M059J (cell line): ENCODE data around the gene CREB3L1. TPM values are rescaled to one million over a fixed set of nuclear protein-coding genes. Genes with fewer than 3 reads are reported as not detected.
A peak's percentile ranks its signal among the peaks of the same experiment; 100 is the strongest.

Experiments
- DNase-seq: peaks from one replicate; pipeline ENCODE4 v3.0.0-alpha.2; 2012; ENCODE audit warnings: low read depth
- total RNA-seq: library from RNA; depleted of rRNA; stranded (reverse); fragments of >200 nt; shearing (Covaris generic); gene quantifications from 2 replicates; pipeline ENCODE4 v1.2.3, GENCODE V29; 2014; rRNA removed

The CREB3L1 gene
- total RNA-seq, 1 experiment from 2014 or later = 70.3 TPM

GRCh38 chr11:46363455-46364005 is 86.1 kb downstream of the CREB3L1 start:
- peak; percentile 96 for DNase-seq

DNA sequence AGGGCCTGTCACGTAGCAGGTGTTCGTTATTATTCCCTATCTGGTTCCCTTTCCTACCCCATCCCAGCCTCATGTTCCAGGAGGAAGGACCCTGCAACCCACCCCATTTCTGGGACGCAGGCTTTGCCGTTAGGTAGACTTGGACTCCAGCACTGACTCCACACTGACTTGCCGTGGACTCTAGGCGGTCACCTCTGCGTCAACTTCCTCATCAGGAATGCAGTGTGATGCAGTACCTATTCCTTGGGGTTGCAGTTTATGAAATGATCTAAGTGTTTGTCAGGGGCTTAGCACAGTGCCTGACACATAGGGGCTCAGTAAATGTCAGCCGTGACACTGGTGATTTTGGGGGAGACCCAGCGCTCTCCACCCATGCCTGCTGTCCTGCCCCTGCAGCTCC is 86.6 kb downstream of the CREB3L1 start:
- peak; percentile 30 for DNase-seq

- DNase-seq = no peak
Measured at GRCh38 chr11:46364791-46365190, 87.3 kb downstream of the CREB3L1 start.

- no peak for DNase-seq
Measured at GRCh38 chr11:46366260-46366659, 88.8 kb downstream of the CREB3L1 start.

GRCh38 chr11:46366661-46367161 is 89.2 kb downstream of the CREB3L1 start:
- no peak for DNase-seq

DNA sequence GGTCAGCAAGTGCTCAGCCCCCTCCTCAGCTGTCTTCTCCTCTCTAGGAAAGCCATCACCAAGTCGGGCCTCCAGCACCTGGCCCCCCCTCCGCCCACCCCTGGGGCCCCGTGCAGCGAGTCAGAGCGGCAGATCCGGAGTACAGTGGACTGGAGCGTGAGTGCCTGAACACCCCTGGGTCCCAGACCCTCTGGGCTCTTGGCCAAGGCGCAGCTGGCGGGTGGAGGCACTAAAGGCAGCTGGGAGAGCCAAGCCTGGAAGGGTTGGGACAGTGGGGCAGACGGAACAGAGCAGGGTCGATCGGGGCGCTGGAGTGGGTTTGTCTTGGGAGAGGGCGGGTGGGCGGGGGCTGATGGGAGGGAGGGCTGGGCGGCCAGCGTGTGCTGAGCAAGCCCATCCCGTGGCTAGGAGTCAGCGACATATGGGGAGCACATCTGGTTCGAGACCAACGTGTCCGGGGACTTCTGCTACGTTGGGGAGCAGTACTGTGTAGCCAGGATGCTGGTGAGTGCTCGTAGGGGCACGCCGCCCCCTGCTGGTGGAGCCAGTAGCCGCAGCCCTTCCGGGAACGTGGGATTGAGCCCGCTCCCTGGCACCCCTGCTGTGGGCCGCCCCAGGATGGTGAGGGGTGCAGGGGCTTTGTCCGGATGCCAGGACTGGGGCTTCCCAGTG is 89.9 kb downstream of the CREB3L1 start:
- peak; percentile 37 for DNase-seq

DNA sequence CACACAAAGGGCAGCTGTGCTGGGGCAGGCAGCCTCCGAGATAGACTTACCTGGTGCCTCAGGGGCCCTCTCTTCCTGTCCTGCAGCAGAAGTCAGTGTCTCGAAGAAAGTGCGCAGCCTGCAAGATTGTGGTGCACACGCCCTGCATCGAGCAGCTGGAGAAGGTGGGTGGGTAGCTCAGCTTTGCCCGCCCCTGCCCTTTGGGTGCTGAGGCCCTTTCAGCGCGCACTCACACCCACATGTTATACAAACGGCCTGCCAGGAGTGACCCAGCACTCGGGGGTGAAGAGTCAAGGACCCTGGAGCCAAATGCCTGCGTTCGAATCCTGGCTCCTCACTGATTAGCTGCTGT is 90.4 kb downstream of the CREB3L1 start:
- DNase-seq = no peak

- peak; percentile 82 for DNase-seq
Measured at GRCh38 chr11:46369458-46370152, 92.1 kb downstream of the CREB3L1 start.

DNA sequence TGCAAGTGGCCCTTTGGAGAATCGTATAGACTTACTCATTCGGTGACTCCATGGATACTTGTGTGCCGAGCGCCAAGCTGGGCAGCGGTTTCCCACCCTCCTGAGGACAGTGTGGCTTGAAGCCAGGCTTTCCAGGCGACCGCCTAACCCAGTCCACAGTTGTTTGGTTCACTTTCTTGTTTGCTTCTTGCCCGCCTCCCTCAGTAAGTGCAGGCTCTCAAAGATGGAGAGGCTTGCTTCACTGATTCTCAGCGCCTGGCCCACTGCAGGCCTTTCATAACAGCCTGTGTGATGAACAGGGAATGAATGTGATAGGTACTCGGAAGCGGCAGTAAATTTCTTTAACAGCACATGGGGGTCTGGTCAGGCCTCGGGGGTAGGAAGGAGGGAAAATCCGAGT is 92.8 kb downstream of the CREB3L1 start:
- DNase-seq = no peak

Other genes with a start within 250 kb of the CREB3L1 start
- 10.6 and 19.7 TPM in 2 replicates for gene PHF21A, start 156.2 kb upstream of the CREB3L1 start, total RNA-seq
- gene DGKZ, start 69.8 kb downstream of the CREB3L1 start, total RNA-seq = 38.4 and 73.4 TPM in 2 replicates
- 543 and 581 TPM in 2 replicates for gene MDK, start 104.0 kb downstream of the CREB3L1 start, total RNA-seq
- gene CHRM4, start 114.1 kb downstream of the CREB3L1 start, total RNA-seq = 0.49 TPM in 1 of 2 replicates, not detected in the other